Measurements from ENCODE around the gene LRRC23. TPM values are rescaled to one million over a fixed set of nuclear protein-coding genes. Genes with fewer than 3 reads are reported as not detected.
A peak's percentile ranks its signal among the peaks of the same experiment; 100 is the strongest.
"Not testable (repeated sequence)": the region's sequence is repeated elsewhere in the genome, so short reads cannot be mapped to it uniquely, and the experiment has no call there.

Gene LRRC23
- polyA plus RNA-seq, 4 donors = 3.6 to 8.2 (median 4.7) TPM

DNA sequence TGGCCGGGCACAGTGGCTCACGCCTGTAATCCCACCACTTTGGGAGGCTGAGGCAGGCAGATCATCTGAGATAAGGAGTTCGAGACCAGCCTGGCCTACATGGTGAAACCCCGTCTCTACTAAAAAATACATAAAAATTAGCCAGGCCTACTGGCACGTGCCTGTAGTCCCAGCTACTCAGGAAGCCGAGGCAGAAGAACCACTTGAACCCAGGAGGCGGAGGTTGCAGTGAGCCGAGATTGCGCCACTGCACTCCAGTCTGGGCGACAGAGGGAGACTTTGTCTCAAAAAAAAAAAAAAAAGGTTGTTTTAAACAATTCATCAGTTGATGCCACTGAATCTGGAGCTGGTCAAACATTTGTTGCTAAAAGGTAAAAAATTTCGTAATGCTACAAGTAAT lies 24.8 kb upstream of the LRRC23 start:
- not testable (repeated sequence) for DNase-seq; H3K27ac ChIP-seq (ENCODE audit: low read depth in 1 of 3, low read length in 2 of 3); FAIRE-seq; H3K4me1 ChIP-seq (ENCODE audit: control insufficient read depth in 3 of 3, insufficient read depth in 2 of 3, low read depth in 1 of 3, low read length in 2 of 3); H3K9me3 ChIP-seq (ENCODE audit: control insufficient read depth in 2 of 2, insufficient read depth in 1 of 2, low read depth in 1 of 2, low read length in 1 of 2); H3K27me3 ChIP-seq (ENCODE audit: control insufficient read depth in 3 of 3, insufficient read depth in 3 of 3, low read length in 3 of 3); H3K4me3 ChIP-seq (ENCODE audit: low read depth in 1 of 3, low read length in 3 of 3)
- 87 to 93% (median 87%) methylated on average over 11 of the region's 11 CpGs for WGBS, 3 donors
- H3K36me3 ChIP-seq (ENCODE audit: control insufficient read depth in 3 of 3, insufficient read depth in 2 of 3, low read depth in 1 of 3, low read length in 3 of 3) = peaks cover 0 to 22% (median 0%) of the 10 kb centered on the region in 3 donors

DNA sequence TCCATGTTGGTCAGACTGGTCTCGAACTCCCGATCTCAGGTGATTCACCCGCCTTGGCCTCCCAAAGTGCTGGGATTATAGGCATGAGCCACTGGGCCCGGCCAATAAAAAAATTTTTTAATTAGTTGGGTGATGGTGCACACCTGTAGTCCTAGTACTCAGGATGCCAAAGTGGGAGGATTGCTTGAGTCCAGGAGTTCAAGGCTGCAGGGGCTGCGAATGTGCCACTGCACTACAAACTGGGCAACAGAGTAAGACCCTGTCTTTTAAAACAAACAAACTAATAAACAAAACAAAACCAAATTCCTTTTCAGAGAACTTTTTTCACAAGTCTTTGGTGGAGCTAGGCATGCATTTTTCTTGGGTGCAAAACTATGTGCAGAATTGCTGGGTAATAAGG lies 21.4 kb upstream of the LRRC23 start:
- 84 to 97% (median 94%) methylated on average over 5 of the region's 5 CpGs for WGBS, 3 donors
- Histone ChIP-seq H3K9me3 (ENCODE audit: control insufficient read depth in 2 of 2, insufficient read depth in 1 of 2, low read depth in 1 of 2, low read length in 1 of 2) (no peaks in the 10 kb centered on the region), H3K27ac (ENCODE audit: low read depth in 1 of 3, low read length in 2 of 3) (no peak overlapping the region), H3K4me3 (ENCODE audit: low read depth in 1 of 3, low read length in 3 of 3) (no peak overlapping the region), H3K36me3 (ENCODE audit: control insufficient read depth in 3 of 3, insufficient read depth in 2 of 3, low read depth in 1 of 3, low read length in 3 of 3) (peaks cover 0 to 13% (median 0%) of the 10 kb centered on the region in 3 donors), H3K4me1 (ENCODE audit: control insufficient read depth in 3 of 3, insufficient read depth in 2 of 3, low read depth in 1 of 3, low read length in 2 of 3) (peaks cover 0 to 18% (median 0%) of the 10 kb centered on the region in 3 donors), H3K27me3 (ENCODE audit: control insufficient read depth in 3 of 3, insufficient read depth in 3 of 3, low read length in 3 of 3) (no peaks in the 10 kb centered on the region)
- FAIRE-seq (no peak), DNase-seq (no peak)

DNA sequence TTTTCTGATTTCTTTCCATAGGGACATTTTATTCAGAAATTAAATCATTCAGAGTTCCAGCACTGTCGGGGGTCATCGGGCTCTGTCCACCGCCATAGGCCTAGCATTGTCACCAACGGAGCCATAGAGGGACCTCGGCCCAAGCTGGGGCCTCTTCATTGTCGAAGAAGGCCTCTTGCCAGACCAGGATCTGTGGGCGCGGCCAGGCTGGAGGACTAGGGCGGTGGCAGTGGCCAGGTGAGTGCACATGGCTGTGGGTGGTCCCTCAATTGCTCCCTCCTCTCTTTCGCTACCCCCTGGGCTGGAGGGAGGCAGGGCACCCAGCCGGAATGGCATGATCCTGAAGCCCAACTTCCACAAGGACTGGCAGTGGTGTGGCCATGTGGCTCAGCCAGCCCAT lies 20.9 kb upstream of the LRRC23 start:
- FAIRE-seq = no peak
- no peak overlapping the region for H3K27ac ChIP-seq (ENCODE audit: low read depth in 1 of 3, low read length in 2 of 3)
- 91 to 94% (median 92%) methylated on average over 11 of the region's 11 CpGs for whole genome bisulfite sequencing, 3 donors

DNA sequence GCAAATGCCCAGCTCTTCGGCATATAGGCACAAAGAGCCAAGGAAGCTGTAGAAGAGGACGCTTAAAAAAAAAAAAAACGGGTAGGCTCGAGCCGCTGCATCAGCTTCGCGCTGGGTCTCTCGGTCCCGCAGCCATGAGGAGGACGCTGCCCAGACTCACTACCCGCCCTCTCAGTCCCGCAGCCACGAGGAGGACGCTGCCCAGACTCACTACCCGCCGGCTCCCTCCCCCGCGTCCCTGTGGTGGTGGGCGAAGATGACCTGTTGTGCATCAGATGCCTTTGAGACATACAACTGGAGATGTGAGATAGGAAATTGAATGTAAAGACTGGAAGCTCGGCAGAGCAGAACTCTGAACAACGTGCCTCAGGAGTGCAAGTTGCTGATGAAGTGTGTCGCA lies 20.1 kb upstream of the LRRC23 start:
- H3K27me3 ChIP-seq (ENCODE audit: control insufficient read depth in 3 of 3, insufficient read depth in 3 of 3, low read length in 3 of 3) = no peaks in the 10 kb centered on the region
- no peaks in the 10 kb centered on the region for H3K9me3 ChIP-seq (ENCODE audit: control insufficient read depth in 2 of 2, insufficient read depth in 1 of 2, low read depth in 1 of 2, low read length in 1 of 2)
- peaks cover 0 to 13% (median 0%) of the 10 kb centered on the region in 3 donors for H3K36me3 ChIP-seq (ENCODE audit: control insufficient read depth in 3 of 3, insufficient read depth in 2 of 3, low read depth in 1 of 3, low read length in 3 of 3)
- H3K27ac ChIP-seq (ENCODE audit: low read depth in 1 of 3, low read length in 2 of 3) = no peak overlapping the region
- 78 to 89% (median 83%) methylated on average over 22 of the region's 22 CpGs for WGBS, 3 donors
- H3K4me3 ChIP-seq (ENCODE audit: low read depth in 1 of 3, low read length in 3 of 3) = no peak overlapping the region
- H3K4me1 ChIP-seq (ENCODE audit: control insufficient read depth in 3 of 3, insufficient read depth in 2 of 3, low read depth in 1 of 3, low read length in 2 of 3) = peaks cover 0 to 18% (median 0%) of the 10 kb centered on the region in 3 donors
- no peak for FAIRE-seq
- no peak for DNase-seq

More for the DNA sequence above, 20.9 kb upstream of the LRRC23 start:
- no peak overlapping the region for H3K4me3 ChIP-seq (ENCODE audit: low read depth in 1 of 3, low read length in 3 of 3)
- peaks cover 0 to 13% (median 0%) of the 10 kb centered on the region in 3 donors for H3K36me3 ChIP-seq (ENCODE audit: control insufficient read depth in 3 of 3, insufficient read depth in 2 of 3, low read depth in 1 of 3, low read length in 3 of 3)
- no peaks in the 10 kb centered on the region for H3K27me3 ChIP-seq (ENCODE audit: control insufficient read depth in 3 of 3, insufficient read depth in 3 of 3, low read length in 3 of 3)
- H3K9me3 ChIP-seq (ENCODE audit: control insufficient read depth in 2 of 2, insufficient read depth in 1 of 2, low read depth in 1 of 2, low read length in 1 of 2) = no peaks in the 10 kb centered on the region
- peaks cover 0 to 18% (median 0%) of the 10 kb centered on the region in 3 donors for H3K4me1 ChIP-seq (ENCODE audit: control insufficient read depth in 3 of 3, insufficient read depth in 2 of 3, low read depth in 1 of 3, low read length in 2 of 3)
- no peak for DNase-seq

DNA sequence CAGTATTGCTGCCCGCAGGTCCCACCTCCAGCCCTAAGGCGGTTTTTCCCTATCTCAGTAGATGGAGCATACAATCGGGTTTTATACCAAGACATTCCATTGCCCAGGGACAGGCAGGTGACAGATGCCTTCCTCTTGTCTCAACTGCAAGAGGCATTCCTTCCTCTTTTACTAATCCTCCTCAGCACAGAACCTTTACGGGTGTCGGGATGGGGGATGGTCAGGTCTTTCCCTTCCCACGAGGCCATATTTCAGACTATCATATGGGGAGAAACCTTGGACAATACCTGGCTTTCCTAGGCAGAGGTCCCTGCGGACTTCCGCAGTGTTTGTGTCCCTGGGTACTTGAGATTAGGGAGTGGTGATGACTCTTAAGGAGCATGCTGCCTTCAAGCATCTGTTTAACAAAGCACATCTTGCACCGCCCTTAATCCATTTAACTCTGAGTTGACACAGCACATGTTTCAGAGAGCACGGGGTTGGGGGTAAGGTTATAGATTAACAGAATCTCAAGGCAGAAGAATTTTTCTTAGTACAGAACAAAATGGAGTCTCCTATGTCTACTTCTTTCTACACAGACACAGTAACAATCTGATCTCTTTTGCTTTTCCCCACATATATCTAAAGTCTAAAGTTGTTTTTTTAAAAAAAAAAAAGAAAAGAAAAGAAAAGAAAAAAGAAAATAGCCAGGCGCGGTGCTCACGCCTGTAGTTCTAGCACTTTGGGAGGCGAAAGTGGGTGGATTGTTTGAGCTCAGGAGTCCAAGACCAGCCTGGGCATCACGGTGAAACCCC lies 18.2 kb upstream of the LRRC23 start:
- Histone ChIP-seq H3K27ac (ENCODE audit: low read depth in 1 of 3, low read length in 2 of 3) (peak overlapping the region in 1 of 3 donors; percentile 79), H3K4me1 (ENCODE audit: control insufficient read depth in 3 of 3, insufficient read depth in 2 of 3, low read depth in 1 of 3, low read length in 2 of 3) (peaks cover 0 to 10% (median 0%) of the 10 kb centered on the region in 3 donors), H3K36me3 (ENCODE audit: control insufficient read depth in 3 of 3, insufficient read depth in 2 of 3, low read depth in 1 of 3, low read length in 3 of 3) (peaks cover 0 to 13% (median 0%) of the 10 kb centered on the region in 3 donors)
- not testable (repeated sequence) for H3K9me3 ChIP-seq (ENCODE audit: control insufficient read depth in 2 of 2, insufficient read depth in 1 of 2, low read depth in 1 of 2, low read length in 1 of 2); H3K4me3 ChIP-seq (ENCODE audit: low read depth in 1 of 3, low read length in 3 of 3); H3K27me3 ChIP-seq (ENCODE audit: control insufficient read depth in 3 of 3, insufficient read depth in 3 of 3, low read length in 3 of 3); FAIRE-seq; DNase-seq
- 46 to 65% (median 63%) methylated on average over 11 to 12 of the region's 15 CpGs for WGBS, 3 donors

DNA sequence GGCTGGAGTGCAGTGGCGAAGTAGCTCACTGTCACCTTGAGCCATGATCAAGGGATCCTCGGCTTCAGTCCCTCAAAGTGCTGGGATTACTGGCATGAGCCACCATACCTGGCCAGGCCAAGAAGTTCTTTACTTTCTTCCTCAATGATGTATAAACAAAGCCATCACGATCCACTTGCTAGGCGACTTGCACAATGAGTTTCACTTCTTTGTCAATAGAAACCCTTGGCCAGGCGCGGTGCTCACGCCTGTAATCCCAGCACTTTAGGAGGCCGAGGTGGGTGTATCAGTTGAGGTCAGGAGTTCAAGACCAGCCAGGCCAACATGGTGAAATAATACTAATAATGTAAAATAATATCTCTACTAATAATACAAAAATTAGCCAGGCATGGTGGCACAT lies 17.2 kb upstream of the LRRC23 start:
- FAIRE-seq = no peak

DNA sequence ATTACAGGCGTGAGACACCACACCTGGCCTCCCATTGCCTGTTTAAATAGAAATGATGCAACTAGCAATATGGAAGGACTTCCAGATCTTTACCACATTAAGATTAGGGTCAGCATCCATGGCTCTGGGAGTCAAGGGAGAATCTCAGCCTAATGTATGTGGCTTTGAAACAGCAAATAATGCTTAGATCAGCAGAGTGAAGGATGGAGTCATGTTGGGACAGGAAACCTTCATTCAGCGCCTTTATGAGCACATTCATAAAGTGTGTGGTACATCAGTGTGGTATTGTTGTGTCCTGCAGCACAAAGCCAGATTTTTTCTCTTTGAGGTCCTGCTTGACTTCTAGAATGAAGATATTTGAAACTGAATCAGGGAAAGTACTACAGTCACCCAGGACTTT lies 16.3 kb upstream of the LRRC23 start:
- Histone ChIP-seq H3K27ac (ENCODE audit: low read depth in 1 of 3, low read length in 2 of 3) (no peak overlapping the region), H3K27me3 (ENCODE audit: control insufficient read depth in 3 of 3, insufficient read depth in 3 of 3, low read length in 3 of 3) (no peaks in the 10 kb centered on the region), H3K36me3 (ENCODE audit: control insufficient read depth in 3 of 3, insufficient read depth in 2 of 3, low read depth in 1 of 3, low read length in 3 of 3) (peaks cover 0 to 13% (median 0%) of the 10 kb centered on the region in 3 donors), H3K4me1 (ENCODE audit: control insufficient read depth in 3 of 3, insufficient read depth in 2 of 3, low read depth in 1 of 3, low read length in 2 of 3) (peaks cover 0 to 14% (median 0%) of the 10 kb centered on the region in 3 donors), H3K9me3 (ENCODE audit: control insufficient read depth in 2 of 2, insufficient read depth in 1 of 2, low read depth in 1 of 2, low read length in 1 of 2) (no peaks in the 10 kb centered on the region), H3K4me3 (ENCODE audit: low read depth in 1 of 3, low read length in 3 of 3) (no peak overlapping the region)
- FAIRE-seq = no peak
- WGBS, 3 donors = 85 to 89% (median 85%) methylated on average over 2 of the region's 2 CpGs
- no peak for DNase-seq

More for the DNA sequence above, 17.2 kb upstream of the LRRC23 start:
- H3K4me1 ChIP-seq (ENCODE audit: control insufficient read depth in 3 of 3, insufficient read depth in 2 of 3, low read depth in 1 of 3, low read length in 2 of 3) = peaks cover 0 to 14% (median 0%) of the 10 kb centered on the region in 3 donors
- no peak overlapping the region for H3K4me3 ChIP-seq (ENCODE audit: low read depth in 1 of 3, low read length in 3 of 3)
- H3K27ac ChIP-seq (ENCODE audit: low read depth in 1 of 3, low read length in 2 of 3) = peak overlapping the region in 1 of 3 donors; percentile 79
- H3K9me3 ChIP-seq (ENCODE audit: control insufficient read depth in 2 of 2, insufficient read depth in 1 of 2, low read depth in 1 of 2, low read length in 1 of 2) = no peaks in the 10 kb centered on the region
- H3K36me3 ChIP-seq (ENCODE audit: control insufficient read depth in 3 of 3, insufficient read depth in 2 of 3, low read depth in 1 of 3, low read length in 3 of 3) = peaks cover 0 to 13% (median 0%) of the 10 kb centered on the region in 3 donors
- H3K27me3 ChIP-seq (ENCODE audit: control insufficient read depth in 3 of 3, insufficient read depth in 3 of 3, low read length in 3 of 3) = no peaks in the 10 kb centered on the region
- DNase-seq = peak; percentile 40 to 73
- 46 to 68% (median 58%) methylated on average over 8 of the region's 8 CpGs for WGBS, 3 donors

DNA sequence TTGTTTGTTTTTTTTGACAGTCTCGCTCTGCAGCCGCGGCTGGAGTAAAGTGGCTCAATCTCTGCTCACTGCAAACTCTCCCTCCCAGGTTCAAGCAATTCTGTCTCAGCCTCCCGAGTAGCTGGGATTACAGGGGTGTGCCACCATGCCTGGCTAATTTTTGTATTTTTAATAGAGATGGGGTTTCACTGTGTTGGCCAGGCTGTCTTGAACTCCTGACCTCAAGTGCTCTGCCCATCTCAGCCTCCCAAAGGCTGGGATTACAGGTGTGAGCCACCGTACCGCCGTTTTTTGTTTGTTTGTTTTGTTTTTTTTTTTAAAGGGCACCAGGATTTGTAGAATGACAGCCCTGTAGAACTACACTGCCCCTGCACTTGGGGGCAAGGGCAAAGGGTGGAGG lies 15.8 kb upstream of the LRRC23 start:
- H3K36me3 ChIP-seq (ENCODE audit: control insufficient read depth in 3 of 3, insufficient read depth in 2 of 3, low read depth in 1 of 3, low read length in 3 of 3); H3K4me3 ChIP-seq (ENCODE audit: low read depth in 1 of 3, low read length in 3 of 3); FAIRE-seq; DNase-seq; H3K27ac ChIP-seq (ENCODE audit: low read depth in 1 of 3, low read length in 2 of 3); H3K27me3 ChIP-seq (ENCODE audit: control insufficient read depth in 3 of 3, insufficient read depth in 3 of 3, low read length in 3 of 3); H3K9me3 ChIP-seq (ENCODE audit: control insufficient read depth in 2 of 2, insufficient read depth in 1 of 2, low read depth in 1 of 2, low read length in 1 of 2): not testable (repeated sequence)
- H3K4me1 ChIP-seq (ENCODE audit: control insufficient read depth in 3 of 3, insufficient read depth in 2 of 3, low read depth in 1 of 3, low read length in 2 of 3) = peaks cover 0 to 14% (median 0%) of the 10 kb centered on the region in 3 donors
- WGBS, 3 donors = 70 to 79% (median 72%) methylated on average over 7 of the region's 7 CpGs
